Smooth muscle cell (in vitro differentiated cells): ENCODE measurements around the gene TTLL4. TPM values are rescaled to one million over a fixed set of nuclear protein-coding genes. Genes with fewer than 3 reads are reported as not detected.

Experiments
- DNase-seq: peaks from one replicate; lab custom pipeline; 2025; ENCODE audit not compliant: unreplicated experiment; lab: John Stamatoyannopoulos, UW
- H2AFZ ChIP-seq: fragments of 200-600 bp; sonication (generic); 2 replicates; pipeline ENCODE4 v1.6.0; 2016; ENCODE audit warnings: antibody characterized with exemption, low read depth, mild to moderate bottlenecking
- H3F3A ChIP-seq: fragments of 200-600 bp; sonication (generic); 2 replicates; pipeline ENCODE4 v1.6.0; 2017; ENCODE audit warnings: antibody characterized with exemption, low read depth
- H3K27ac ChIP-seq: fragments of 200-600 bp; sonication (generic); 2 replicates; pipeline ENCODE4 v1.5.1; 2016; ENCODE audit warnings: low read depth, mild to moderate bottlenecking
- H3K27me3 ChIP-seq: fragments of 200-600 bp; sonication (generic); 2 replicates; pipeline ENCODE4 v1.6.1; 2016; ENCODE audit warnings: low read depth, mild to moderate bottlenecking
- H3K36me3 ChIP-seq: fragments of 200-600 bp; sonication (generic); 2 replicates; pipeline ENCODE4 v1.5.1; 2016; ENCODE audit warnings: low read depth
- H3K4me1 ChIP-seq: fragments of 200-600 bp; sonication (generic); 2 replicates; pipeline ENCODE4 v1.5.1; 2016; ENCODE audit warnings: low read depth
- H3K4me2 ChIP-seq: fragments of 200-600 bp; sonication (generic); 2 replicates; pipeline ENCODE4 v1.6.0; 2016; ENCODE audit warnings: mild to moderate bottlenecking
- H3K4me3 ChIP-seq: fragments of 200-600 bp; sonication (generic); 2 replicates; pipeline ENCODE4 v1.5.1; 2016; ENCODE audit warnings: mild to moderate bottlenecking
- H3K79me2 ChIP-seq: fragments of 200-600 bp; sonication (generic); 2 replicates; pipeline ENCODE4 v1.6.0; 2016; ENCODE audit warnings: low read depth, mild to moderate bottlenecking
- H3K9ac ChIP-seq: fragments of 200-600 bp; sonication (generic); 2 replicates; pipeline ENCODE4 v1.6.0; 2016; ENCODE audit warnings: low read depth
- H3K9me3 ChIP-seq: fragments of 200-600 bp; sonication (generic); replicated peaks from 2 replicates; pipeline ENCODE4 v1.5.1; 2016; ENCODE audit warnings: low read depth
- H4K20me1 ChIP-seq: fragments of 200-600 bp; sonication (generic); 2 replicates; pipeline ENCODE4 v1.6.0; 2016; ENCODE audit warnings: low read depth
- CTCF ChIP-seq: fragments of 200-600 bp; sonication (generic); IDR thresholded peaks from 2 replicates; pipeline ENCODE4 v1.5.1; 2017; ENCODE audit warnings: borderline replicate concordance, mild to moderate bottlenecking, antibody characterized with exemption; ENCODE audit not compliant: insufficient read depth, poor library complexity, severe bottlenecking
- WGBS: methylation state at CpG from one replicate; pipeline ENCODE4 v1.1.7; 2016; ENCODE audit warnings: low lambda C conversion rate; 5-methylcytosine and 5-hydroxymethylcytosine counted together
- polyA plus RNA-seq: library from polyadenylated mRNA; unstranded; fragments of >200 nt; fragmentation: Nextera tagmentation; extraction: Ambion mirVana; gene quantifications from 2 replicates; pipeline ENCODE4 v1.2.1, GENCODE V29; 2016
- total RNA-seq: library from RNA; depleted of rRNA; stranded (reverse); fragments of >200 nt; gene quantifications from 2 replicates; pipeline ENCODE4 v1.2.3, GENCODE V29; 2014

TTLL4 gene
- total and polyA plus RNA-seq, 2 experiments from 2014 or later = 21.5 to 22.5 TPM

- no peaks in the 10 kb centered on the region for H3K27me3 ChIP-seq
- 96% methylated on average over 2 of the region's 2 CpGs for WGBS
- no peaks in the 10 kb centered on the region for H3K9me3 ChIP-seq
- no peaks in the 10 kb centered on the region for H3K36me3 ChIP-seq
- no peak overlapping the region for H3K4me2 ChIP-seq
- H2AFZ ChIP-seq = no peak overlapping the region
- H4K20me1 ChIP-seq = no peaks in the 10 kb centered on the region
- H3K9ac ChIP-seq = no peak overlapping the region
- H3K27ac ChIP-seq = no peak overlapping the region
- H3K4me3 ChIP-seq = no peak overlapping the region
- no peaks in the 10 kb centered on the region for H3K79me2 ChIP-seq
- no peaks in the 10 kb centered on the region for H3K4me1 ChIP-seq
- TF ChIP-seq CTCF = no peak
- no peak for DNase-seq
- no peaks in the 10 kb centered on the region for H3F3A ChIP-seq
These were observed 63.2 kb downstream of the TTLL4 start for GRCh38 chr2:218773881-218774280.

GRCh38 chr2:218776488-218776887 is 65.9 kb downstream of the TTLL4 start:
- Histone ChIP-seq H3K79me2 (no peaks in the 10 kb centered on the region), H3K4me1 (peaks cover 4% of the 10 kb centered on the region), H3K4me3 (no peak overlapping the region), H3K36me3 (no peaks in the 10 kb centered on the region), H4K20me1 (no peaks in the 10 kb centered on the region), H3K27me3 (no peaks in the 10 kb centered on the region), H2AFZ (no peak overlapping the region), H3K9me3 (no peaks in the 10 kb centered on the region), H3K27ac (no peak overlapping the region), H3F3A (no peaks in the 10 kb centered on the region), H3K9ac (no peak overlapping the region), H3K4me2 (no peak overlapping the region)
- WGBS = 100% methylated on average over 1 of the region's 1 CpG
- DNase-seq = no peak
- no peak for TF ChIP-seq CTCF

- no peak for TF ChIP-seq CTCF
- Histone ChIP-seq H2AFZ (no peak overlapping the region), H3K79me2 (no peaks in the 10 kb centered on the region), H3F3A (no peaks in the 10 kb centered on the region), H3K36me3 (no peaks in the 10 kb centered on the region), H4K20me1 (no peaks in the 10 kb centered on the region), H3K9me3 (no peaks in the 10 kb centered on the region), H3K4me2 (no peak overlapping the region), H3K27ac (no peak overlapping the region), H3K9ac (no peak overlapping the region), H3K4me3 (no peak overlapping the region), H3K27me3 (no peaks in the 10 kb centered on the region), H3K4me1 (peaks cover 5% of the 10 kb centered on the region)
- DNase-seq = no peak
- 83% methylated on average over 9 of the region's 9 CpGs for WGBS
These were observed 66.8 kb downstream of the TTLL4 start for GRCh38 chr2:218777276-218777990.

- Histone ChIP-seq H3K4me1 (peaks cover 5% of the 10 kb centered on the region), H2AFZ (no peak overlapping the region), H3K4me2 (no peak overlapping the region), H3K9me3 (no peaks in the 10 kb centered on the region), H3K9ac (no peak overlapping the region), H3K27ac (no peak overlapping the region), H3F3A (no peaks in the 10 kb centered on the region), H3K79me2 (peaks cover 5% of the 10 kb centered on the region), H3K36me3 (no peaks in the 10 kb centered on the region), H3K27me3 (no peaks in the 10 kb centered on the region), H3K4me3 (no peak overlapping the region), H4K20me1 (no peaks in the 10 kb centered on the region)
- no peak for TF ChIP-seq CTCF
- 98% methylated on average over 2 of the region's 2 CpGs for WGBS
- DNase-seq = no peak
These were observed 69.4 kb downstream of the TTLL4 start for GRCh38 chr2:218780046-218780445.
